H1 (cell line): Measurements from ENCODE around the gene RPL23. TPM values are rescaled to one million over a fixed set of nuclear protein-coding genes. Genes with fewer than 3 reads are reported as not detected.

ENCODE experiments used
- CTCF ChIA-PET: fragments of 300-600 bp; sonication (Branson Sonifier 250); formaldehyde crosslinking; loops from one replicate; lab custom pipeline; 2021; ENCODE audit not compliant: partially characterized antibody; lab: Charles Lee
- POLR2A ChIA-PET: fragments of 300-600 bp; sonication (Branson Sonifier 250); formaldehyde crosslinking; loops from one replicate; lab custom pipeline; 2021; ENCODE audit warnings: inconsistent platforms; ENCODE audit not compliant: partially characterized antibody; lab: Charles Lee
- DNase-seq, 2 experiments: peaks; one replicate each; pipeline versions ENCODE4 v3.0.0 to v3.0.0-alpha.2; 2010 to 2022; ENCODE audit warnings: low spot score in 2 of 2, low read depth in 1 of 2, mixed read lengths in 1 of 2
- FAIRE-seq: peaks from 2 replicates; lab custom pipeline; 2011; peaks lifted over from hg19 to GRCh38; lab: Jason Lieb, UNC
- H2AFZ ChIP-seq: 2 replicates; pipeline ENCODE4 v1.8.1; 2012; ENCODE audit warnings: low read length, inconsistent platforms
- H2AK5ac ChIP-seq: 2 replicates; pipeline ENCODE4 v1.6.1; 2013; ENCODE audit warnings: low read depth, low read length
- H2BK120ac ChIP-seq: replicated peaks from 2 replicates; pipeline ENCODE3; 2013; ENCODE audit warnings: low read depth, low read length, inconsistent platforms
- H2BK12ac ChIP-seq: 2 replicates; pipeline ENCODE4 v1.6.1; 2013; ENCODE audit warnings: low read depth, low read length
- H2BK15ac ChIP-seq: 2 replicates; pipeline ENCODE4 v1.6.1; 2013; ENCODE audit warnings: low read length
- H2BK20ac ChIP-seq: 2 replicates; pipeline ENCODE4 v1.6.1; 2013; ENCODE audit warnings: low read length
- H2BK5ac ChIP-seq: 2 replicates; pipeline ENCODE4 v1.6.1; 2013; ENCODE audit warnings: low read depth, low read length
- H3K14ac ChIP-seq: 2 replicates; pipeline ENCODE4 v1.6.1; 2013; ENCODE audit warnings: inconsistent platforms; ENCODE audit not compliant: insufficient read length
- H3K18ac ChIP-seq: 2 replicates; pipeline ENCODE4 v1.6.1; 2013; ENCODE audit warnings: low read length; ENCODE audit errors: extremely low read depth
- H3K23ac ChIP-seq: 2 replicates; pipeline ENCODE4 v1.6.1; 2013; ENCODE audit warnings: inconsistent platforms; ENCODE audit not compliant: insufficient read length
- H3K23me2 ChIP-seq: 2 replicates; pipeline ENCODE4 v1.6.1; 2013; ENCODE audit warnings: low read depth, low read length
- H3K27ac ChIP-seq: 2 replicates; pipeline ENCODE4 v1.6.1; 2011; ENCODE audit warnings: low read depth, low read length, inconsistent platforms
- H3K27me3 ChIP-seq, 4 experiments: replicated peaks in 1 of 4; 1 replicate in 1 of 4; 2 replicates in 3 of 4; pipeline versions ENCODE4 v1.6.1 to v1.8.1; 2011 to 2013; ENCODE audit warnings: low read length in 3 of 4, mild to moderate bottlenecking in 3 of 4, inconsistent platforms in 2 of 4, mixed read lengths in 2 of 4, moderate library complexity in 1 of 4; ENCODE audit not compliant: control insufficient read depth in 3 of 4, insufficient read depth in 3 of 4; ENCODE audit errors: extremely low read depth in 1 of 4
- H3K36me3 ChIP-seq, 4 experiments: 2 replicates each; pipeline versions ENCODE4 v1.6.1 to v1.8.1; 2011 to 2013; ENCODE audit warnings: mild to moderate bottlenecking in 4 of 4, low read length in 3 of 4, moderate library complexity in 2 of 4, control low read depth in 1 of 4, inconsistent platforms in 1 of 4; ENCODE audit not compliant: insufficient read depth in 4 of 4, control insufficient read depth in 2 of 4
- H3K4ac ChIP-seq: replicated peaks from 2 replicates; pipeline ENCODE3; 2013; ENCODE audit warnings: low read length, low read depth, mixed read lengths, inconsistent platforms; ENCODE audit not compliant: insufficient read length
- H3K4me1 ChIP-seq, 4 experiments: replicated peaks in 1 of 4; 1 replicate in 1 of 4; 2 replicates in 3 of 4; pipeline versions ENCODE4 v1.6.1 to v1.8.1; 2011 to 2013; ENCODE audit warnings: low read length in 3 of 4, inconsistent platforms in 2 of 4, mixed read lengths in 1 of 4; ENCODE audit not compliant: insufficient read depth in 4 of 4, control insufficient read depth in 3 of 4
- H3K4me2 ChIP-seq, 2 experiments: 2 replicates each; pipeline versions ENCODE4 v1.6.1 to v1.8.1; 2011 to 2013; ENCODE audit warnings: low read depth in 2 of 2, low read length in 2 of 2, control low read depth in 1 of 2, inconsistent platforms in 1 of 2, mild to moderate bottlenecking in 1 of 2; ENCODE audit not compliant: insufficient read depth in 1 of 2
- H3K4me3 ChIP-seq, 4 experiments: fragments of 200-600, 300-600 bp in 1 of 4; sonication (generic), shearing (Covaris generic), sonication (Bioruptor Twin) in 1 of 4; 2 replicates each; pipeline versions ENCODE4 v1.5.1 to v1.8.1; 2011 to 2016; ENCODE audit warnings: low read length in 4 of 4, low read depth in 3 of 4, control low read depth in 2 of 4, inconsistent platforms in 2 of 4, mild to moderate bottlenecking in 2 of 4, mixed read lengths in 1 of 4, moderate library complexity in 1 of 4; ENCODE audit not compliant: insufficient read depth in 2 of 4; ENCODE audit errors: extremely low read depth in 1 of 4
- H3K56ac ChIP-seq: replicated peaks from 2 replicates; pipeline ENCODE3; 2013; ENCODE audit warnings: low read depth, mild to moderate bottlenecking, mixed read lengths, low read length, inconsistent platforms; ENCODE audit not compliant: insufficient read length
- H3K79me1 ChIP-seq: 2 replicates; pipeline ENCODE4 v1.6.1; 2013; ENCODE audit warnings: low read depth, low read length, control low read depth
- H3K79me2 ChIP-seq, 2 experiments: 2 replicates each; pipeline versions ENCODE4 v1.6.1 to v1.8.1; 2012 to 2013; ENCODE audit warnings: low read length in 2 of 2, mild to moderate bottlenecking in 2 of 2, inconsistent platforms in 1 of 2; ENCODE audit not compliant: insufficient read depth in 2 of 2, control insufficient read depth in 1 of 2
- H3K9ac ChIP-seq, 4 experiments: replicated peaks in 1 of 4; 1 replicate in 1 of 4; 2 replicates in 3 of 4; pipeline versions ENCODE4 v1.6.1 to v1.8.1; 2011 to 2013; ENCODE audit warnings: low read depth in 3 of 4, low read length in 3 of 4, control low read depth in 2 of 4, mild to moderate bottlenecking in 2 of 4, moderate library complexity in 2 of 4, inconsistent platforms in 1 of 4; ENCODE audit errors: extremely low read depth in 1 of 4
- H3K9me3 ChIP-seq, 2 experiments: 2 replicates each; pipeline versions ENCODE4 v1.6.1 to v1.8.1; 2012 to 2013; ENCODE audit warnings: mild to moderate bottlenecking in 2 of 2, moderate library complexity in 2 of 2, control low read depth in 1 of 2, inconsistent platforms in 1 of 2, low read depth in 1 of 2, low read length in 1 of 2, mixed read lengths in 1 of 2; ENCODE audit not compliant: insufficient read depth in 2 of 2
- H4K20me1 ChIP-seq, 2 experiments: replicated peaks in 1 of 2; 2 replicates each; pipeline versions ENCODE3 to v1.8.1; 2011 to 2013; ENCODE audit warnings: inconsistent platforms in 2 of 2, low read length in 2 of 2, mild to moderate bottlenecking in 1 of 2; ENCODE audit not compliant: insufficient read depth in 2 of 2, control insufficient read depth in 1 of 2
- H4K5ac ChIP-seq: 2 replicates; pipeline ENCODE4 v1.6.1; 2013; ENCODE audit warnings: low read length, low read depth, mixed read lengths, inconsistent platforms; ENCODE audit not compliant: insufficient read length
- H4K8ac ChIP-seq: 2 replicates; pipeline ENCODE4 v1.8.0; 2013; ENCODE audit warnings: mild to moderate bottlenecking, moderate library complexity, low read length, inconsistent platforms; ENCODE audit not compliant: insufficient read depth; ENCODE audit errors: extremely low read depth
- H4K91ac ChIP-seq: replicated peaks from 2 replicates; pipeline ENCODE3; 2013; ENCODE audit warnings: low read length, mixed read lengths, inconsistent platforms; ENCODE audit not compliant: insufficient read length
- CHD2 ChIP-seq: IDR thresholded peaks from 2 replicates; pipeline ENCODE4 v1.6.1; 2012; ENCODE audit warnings: low read length, improper control_type of control experiment
- GTF2F1 ChIP-seq: IDR thresholded peaks from 2 replicates; pipeline ENCODE4 v1.6.1; 2012; ENCODE audit warnings: low read depth, low read length, improper control_type of control experiment, borderline replicate concordance
- KDM1A ChIP-seq: fragments of 200-600, 300-600 bp; sonication (generic); IDR thresholded peaks from 2 replicates; pipeline ENCODE4 v1.7.1; 2016; ENCODE audit warnings: mild to moderate bottlenecking, low read length, borderline replicate concordance
- KDM4A ChIP-seq: IDR thresholded peaks from one replicate; pipeline ENCODE4 v1.7.1; 2012; ENCODE audit warnings: low read depth, mild to moderate bottlenecking, moderate library complexity, low read length, inconsistent platforms; ENCODE audit not compliant: severe bottlenecking
- NRF1 ChIP-seq: IDR thresholded peaks from 2 replicates; pipeline ENCODE4 v1.6.1; 2011; ENCODE audit warnings: mild to moderate bottlenecking, low read depth, low read length, improper control_type of control experiment
- PHF8 ChIP-seq: fragments of 200-600 bp; sonication (generic); conservative IDR thresholded peaks from 2 replicates; pipeline ENCODE4 v1.7.1; 2012; ENCODE audit warnings: low read depth, mild to moderate bottlenecking, inconsistent platforms, low read length, moderate library complexity
- RBBP5 ChIP-seq: IDR thresholded peaks from 2 replicates; pipeline ENCODE4 v1.7.1; 2012; ENCODE audit warnings: low read depth, mild to moderate bottlenecking, inconsistent platforms, low read length, moderate library complexity, borderline replicate concordance
- SP1 ChIP-seq: IDR thresholded peaks from 2 replicates; pipeline ENCODE4 v1.6.1; 2011; ENCODE audit warnings: low read depth, low read length
- SP2 ChIP-seq: IDR thresholded peaks from 2 replicates; pipeline ENCODE4 v1.6.1; 2012; ENCODE audit warnings: mild to moderate bottlenecking, low read length, inconsistent platforms
- TEAD4 ChIP-seq: IDR thresholded peaks from 2 replicates; pipeline ENCODE4 v1.6.1; 2012; ENCODE audit warnings: low read depth, low read length, inconsistent platforms, mixed read lengths
- WGBS, 2 experiments: shearing (Covaris generic) in 1 of 2; methylation state at CpG; one replicate each; pipeline versions ENCODE4 v1.1.6 to v1.1.7; 2013 to 2015; ENCODE audit warnings: low lambda C conversion rate in 2 of 2, mixed read lengths in 2 of 2, inconsistent platforms in 1 of 2, low coverage in 1 of 2, missing lambda C conversion rate in 1 of 2; ENCODE audit not compliant: insufficient replicate concordance in 2 of 2, insufficient coverage in 1 of 2, insufficient read length in 1 of 2; ENCODE audit errors: extremely low coverage in 1 of 2, missing lambda C conversion rate in 1 of 2; 5-methylcytosine and 5-hydroxymethylcytosine counted together
- polyA plus RNA-seq, 7 experiments: library from polyadenylated mRNA; depleted of rRNA in 3 of 7; stranded (reverse) in 5 of 7; unstranded in 2 of 7; fragments of >200 nt in 5 of 7; fragments of 200-250 nt in 2 of 7; gene quantifications; 1 replicate in 5 of 7; 2 replicates in 1 of 7; 4 replicates in 1 of 7; pipeline versions ENCODE4 v1.2.1 to v1.2.3, GENCODE V29; 2011 to 2013; ENCODE audit warnings: missing spikeins in 2 of 7, mixed read lengths in 2 of 7
- total RNA-seq: library from RNA; stranded (reverse); fragmentation: NEBNext Ultra II Directional; extraction: Animal tissue kit (Norgen Biotek cat#: 25700); gene quantifications from 2 replicates; pipeline ENCODE4 v1.2.1, GENCODE V29; 2021
- TF ChIP-seq, protein P1 (sequence below): IDR thresholded peaks from 2 replicates; pipeline ENCODE4 v1.6.1; 2011; ENCODE audit warnings: low read depth, mild to moderate bottlenecking, low read length; ENCODE audit not compliant: insufficient read depth

The RPL23 gene
- total and polyA plus RNA-seq, 2 of the 8 experiments (the other 6 are each of a cell fraction or from before 2014, with no cell fraction given) = 2,148 to 2,502 TPM

- H3K4ac ChIP-seq = no peak overlapping the region
- no peak overlapping the region for H3K18ac ChIP-seq
- H3K23me2 ChIP-seq = peaks cover 4% of the 10 kb centered on the region
- H3K23ac ChIP-seq = no peak overlapping the region
- H4K8ac ChIP-seq = no peak overlapping the region
- H3K27ac ChIP-seq = no peak overlapping the region
- no peak overlapping the region for H3K56ac ChIP-seq
- no peak overlapping the region for H2BK15ac ChIP-seq
- WGBS, 2 experiments = 26% methylated on average over 14 of the region's 14 CpGs; no CpG with 5 or more reads in 1 of the 2 experiments
- H3K4me3 ChIP-seq = peak overlapping the region; percentile 75 to 90 (median 78)
- no peak overlapping the region for H2AK5ac ChIP-seq
- H3K9me3 ChIP-seq = no peaks in the 10 kb centered on the region
- peaks cover 25% of the 10 kb centered on the region for H3K79me1 ChIP-seq
- H2BK12ac ChIP-seq = no peak overlapping the region
- no peak overlapping the region for H3K9ac ChIP-seq
- H2BK20ac ChIP-seq = no peak overlapping the region
- H4K91ac ChIP-seq = no peak overlapping the region
- H4K5ac ChIP-seq = no peak overlapping the region
- no peak for FAIRE-seq
- ChIA-PET CTCF (interaction anchor here (1.0 to 1.1 kb wide), 3 partner anchors 13 to 124 kb away, joined by 3 to 4 read pairs (median 4); no protein-coding TSS in a partner anchor), POLR2A (interaction anchor here (0.6 to 3.6 kb wide), 18 partner anchors 9 to 292 kb away, joined by 3 to 16 read pairs (median 3); partner anchors contain the start of genes CWC25 and FBXO47)
- H2AFZ ChIP-seq = no peak overlapping the region
- TF ChIP-seq SP2 (no peak), GTF2F1 (no peak), SP1 (no peak), CHD2 (no peak), TEAD4 (no peak), KDM1A (no peak; the same call in 1 of the 2 replicates), RBBP5 (no peak), NRF1 (no peak), PHF8 (no peak), KDM4A (no peak)
- TF ChIP-seq, protein P1, sequence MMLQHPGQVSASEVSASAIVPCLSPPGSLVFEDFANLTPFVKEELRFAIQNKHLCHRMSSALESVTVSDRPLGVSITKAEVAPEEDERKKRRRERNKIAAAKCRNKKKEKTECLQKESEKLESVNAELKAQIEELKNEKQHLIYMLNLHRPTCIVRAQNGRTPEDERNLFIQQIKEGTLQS = no peak
- DNase-seq = no peak
- H2BK120ac ChIP-seq = no peak overlapping the region
- H3K27me3 ChIP-seq = no peaks in the 10 kb centered on the region
- H4K20me1 ChIP-seq = peaks cover 4 to 18% of the 10 kb centered on the region in 2 experiments
- peaks cover 16 to 37% of the 10 kb centered on the region in 2 experiments for H3K79me2 ChIP-seq
- H3K14ac ChIP-seq = no peak overlapping the region
- H2BK5ac ChIP-seq = no peak overlapping the region
- H3K4me2 ChIP-seq = peak overlapping the region; percentile 38 to 69
- H3K4me1 ChIP-seq = peaks cover 5 to 8% (median 5%) of the 10 kb centered on the region in 4 experiments; a peak in 4 of 7 replicates
- peaks cover 2 to 27% (median 17%) of the 10 kb centered on the region in 4 experiments; a peak in 5 of 8 replicates for H3K36me3 ChIP-seq
Observed at GRCh38 chr17:38800237-38800760, 53.2 kb downstream of the RPL23 start.
